Cardiac fibroblast (primary cell): ENCODE results near the gene DDIT4.
"Not testable (repeated sequence)": the region's sequence is repeated elsewhere in the genome, so short reads cannot be mapped to it uniquely, and the experiment has no call there.

Experiments used
- DNase-seq, 2 donors: peaks; one replicate each; pipeline versions ENCODE4 v3.0.0 to v3.0.0-alpha.2; 2010; ENCODE audit warnings: low read depth in 2 of 2
- H3K4me3 ChIP-seq, 2 donors: replicated peaks in 1 of 2; 1 replicate in 1 of 2; 2 replicates in 1 of 2; pipeline ENCODE4 v1.5.1; 2011; ENCODE audit warnings: low read depth in 2 of 2, low read length in 2 of 2, mild to moderate bottlenecking in 2 of 2, moderate library complexity in 1 of 2
- TF ChIP-seq, protein P1 (sequence below): IDR thresholded peaks from one replicate; pipeline ENCODE4 v1.5.1; 2011; ENCODE audit warnings: low read depth, mild to moderate bottlenecking, low read length, inconsistent platforms

Gene DDIT4

DNA sequence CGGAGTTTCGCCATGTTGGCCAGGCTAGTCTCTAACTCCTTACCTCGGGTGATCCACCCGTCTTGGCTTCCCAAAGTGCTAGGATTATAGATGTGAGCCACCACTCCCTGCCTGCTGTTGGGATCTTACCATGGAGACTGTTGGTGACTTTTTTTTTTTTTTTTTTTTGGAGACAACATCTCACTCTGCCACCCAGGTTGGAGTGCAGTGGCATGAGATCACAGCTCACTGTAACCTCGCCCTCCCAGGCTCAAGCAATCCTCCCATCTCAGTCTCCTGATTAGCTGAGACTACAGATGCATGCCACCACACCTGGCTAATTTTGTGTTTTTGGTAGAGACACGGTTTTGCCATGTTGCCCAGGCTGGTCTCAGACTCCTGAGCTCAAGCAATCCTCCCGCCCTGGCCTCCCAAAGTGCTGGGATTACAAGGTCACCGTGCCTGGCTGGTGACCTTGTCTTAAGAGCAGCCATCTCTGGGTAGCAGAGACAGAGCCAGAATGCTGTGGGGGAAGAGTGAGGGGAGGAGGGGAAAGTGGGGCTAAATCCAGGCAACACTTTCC, 32.0 kb upstream of the DDIT4 start:
- DNase-seq: no peak
- TF ChIP-seq, protein P1, sequence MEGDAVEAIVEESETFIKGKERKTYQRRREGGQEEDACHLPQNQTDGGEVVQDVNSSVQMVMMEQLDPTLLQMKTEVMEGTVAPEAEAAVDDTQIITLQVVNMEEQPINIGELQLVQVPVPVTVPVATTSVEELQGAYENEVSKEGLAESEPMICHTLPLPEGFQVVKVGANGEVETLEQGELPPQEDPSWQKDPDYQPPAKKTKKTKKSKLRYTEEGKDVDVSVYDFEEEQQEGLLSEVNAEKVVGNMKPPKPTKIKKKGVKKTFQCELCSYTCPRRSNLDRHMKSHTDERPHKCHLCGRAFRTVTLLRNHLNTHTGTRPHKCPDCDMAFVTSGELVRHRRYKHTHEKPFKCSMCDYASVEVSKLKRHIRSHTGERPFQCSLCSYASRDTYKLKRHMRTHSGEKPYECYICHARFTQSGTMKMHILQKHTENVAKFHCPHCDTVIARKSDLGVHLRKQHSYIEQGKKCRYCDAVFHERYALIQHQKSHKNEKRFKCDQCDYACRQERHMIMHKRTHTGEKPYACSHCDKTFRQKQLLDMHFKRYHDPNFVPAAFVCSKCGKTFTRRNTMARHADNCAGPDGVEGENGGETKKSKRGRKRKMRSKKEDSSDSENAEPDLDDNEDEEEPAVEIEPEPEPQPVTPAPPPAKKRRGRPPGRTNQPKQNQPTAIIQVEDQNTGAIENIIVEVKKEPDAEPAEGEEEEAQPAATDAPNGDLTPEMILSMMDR: no peak
- H3K4me3 ChIP-seq: no peak overlapping the region

DNA sequence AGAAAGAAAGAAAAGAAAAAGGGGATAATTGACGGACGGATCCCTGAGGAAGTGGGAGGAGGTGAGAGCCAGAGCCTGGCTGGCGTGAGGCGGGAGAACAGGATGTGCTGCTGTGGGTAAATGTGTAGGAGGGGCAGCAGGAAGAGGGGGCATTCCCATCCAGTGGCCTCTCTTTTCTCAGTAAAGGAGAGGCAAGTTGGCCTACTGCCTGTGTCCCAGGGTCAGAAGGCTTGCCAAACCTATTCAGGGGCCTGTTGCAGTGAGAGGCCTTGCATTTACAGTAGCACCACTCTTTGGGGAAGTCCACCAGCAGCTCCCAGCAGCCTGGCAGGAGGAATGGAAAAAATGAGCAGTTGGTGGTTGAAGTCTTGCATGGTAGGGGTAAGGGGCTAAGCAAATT, 31.0 kb upstream of the DDIT4 start:
- H3K4me3 ChIP-seq: no peak overlapping the region
- peak; percentile 82 to 97 for DNase-seq
- TF ChIP-seq, protein P1: no peak

DNA sequence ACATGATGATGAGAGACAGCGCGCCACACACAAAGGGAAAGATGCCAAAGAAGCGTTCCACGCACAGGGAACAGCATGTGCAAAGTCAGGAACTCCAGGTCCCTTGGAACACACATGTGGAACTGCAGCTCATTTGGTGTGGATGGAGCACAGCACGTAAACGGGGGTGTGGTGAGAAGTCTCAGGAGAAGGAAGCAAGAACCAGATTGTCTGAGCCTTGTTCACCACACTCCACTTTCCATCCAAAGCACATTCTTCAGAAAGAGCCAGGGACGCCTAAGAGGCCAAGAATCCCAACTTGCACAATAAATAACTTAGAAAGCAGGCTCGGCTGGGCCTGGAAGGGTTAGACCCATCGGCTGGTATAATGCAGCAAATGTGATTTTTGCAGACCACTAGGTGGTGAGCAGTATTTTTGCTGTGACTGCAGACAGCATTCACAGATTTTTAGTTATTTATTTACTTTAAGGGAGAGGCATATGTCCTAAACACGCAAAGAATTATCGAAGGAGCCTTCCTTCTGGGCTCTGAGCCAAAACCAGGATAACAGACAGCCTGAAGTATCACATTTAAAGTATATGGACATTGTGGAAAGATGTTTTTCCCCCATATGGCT, 29.8 kb upstream of the DDIT4 start:
- peak; percentile 97 to 98 for DNase-seq
- TF ChIP-seq, protein P1: peak; percentile 49
- H3K4me3 ChIP-seq: no peak overlapping the region

DNA sequence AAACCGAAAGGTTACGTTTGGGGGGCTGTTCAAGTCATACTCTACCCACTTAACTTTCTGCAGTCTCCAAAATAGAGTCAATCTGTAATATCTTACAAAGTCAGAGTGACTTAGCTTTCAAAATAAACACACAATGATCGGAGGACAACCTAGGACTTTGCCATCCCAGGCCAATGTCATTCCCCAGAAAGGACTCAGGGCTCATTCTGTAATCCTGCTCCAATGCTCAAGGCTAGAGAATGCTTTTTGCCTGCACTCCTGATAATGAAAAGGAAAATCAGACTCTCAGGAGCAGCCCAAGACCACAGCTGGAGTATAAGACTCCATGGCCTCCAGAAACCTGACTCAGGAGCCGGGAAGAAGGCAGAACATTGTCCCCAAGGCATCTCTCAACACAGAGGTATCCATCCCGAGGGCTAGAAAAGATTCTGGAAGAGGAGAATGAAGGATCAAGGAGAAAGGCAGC, 29.1 kb upstream of the DDIT4 start:
- no peak overlapping the region for H3K4me3 ChIP-seq
- no peak for DNase-seq
- TF ChIP-seq, protein P1: no peak

DNA sequence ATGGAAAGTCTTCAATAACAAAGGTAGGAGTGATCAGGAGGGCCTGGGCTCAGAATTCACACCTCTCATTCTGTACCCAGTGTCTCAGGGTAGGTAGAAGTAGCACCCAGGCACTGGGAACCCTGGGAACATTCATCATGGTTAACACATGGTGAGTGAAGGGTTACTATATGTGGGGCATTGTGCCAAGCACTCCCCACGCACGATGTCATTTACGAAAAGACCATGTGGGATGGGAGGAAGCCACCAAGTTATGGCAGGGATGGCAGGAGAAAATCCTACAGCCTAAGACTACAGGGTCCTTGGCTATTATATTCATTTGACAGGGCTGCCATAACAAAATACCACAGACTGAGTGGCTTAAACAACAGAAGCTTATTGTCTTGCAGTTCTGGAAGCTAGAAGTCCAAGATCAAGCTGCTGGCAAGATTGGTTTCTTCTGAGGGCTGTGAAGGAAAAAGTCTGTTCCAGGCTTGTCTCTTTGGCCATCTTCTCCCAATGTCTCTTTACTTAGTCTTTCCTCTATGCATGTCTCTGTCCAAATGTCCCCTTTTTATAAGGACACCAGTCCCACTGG, 27.7 kb upstream of the DDIT4 start:
- TF ChIP-seq, protein P1: no peak
- peak in 1 of 2 donors; percentile 46 for DNase-seq
- H3K4me3 ChIP-seq: no peak overlapping the region

DNA sequence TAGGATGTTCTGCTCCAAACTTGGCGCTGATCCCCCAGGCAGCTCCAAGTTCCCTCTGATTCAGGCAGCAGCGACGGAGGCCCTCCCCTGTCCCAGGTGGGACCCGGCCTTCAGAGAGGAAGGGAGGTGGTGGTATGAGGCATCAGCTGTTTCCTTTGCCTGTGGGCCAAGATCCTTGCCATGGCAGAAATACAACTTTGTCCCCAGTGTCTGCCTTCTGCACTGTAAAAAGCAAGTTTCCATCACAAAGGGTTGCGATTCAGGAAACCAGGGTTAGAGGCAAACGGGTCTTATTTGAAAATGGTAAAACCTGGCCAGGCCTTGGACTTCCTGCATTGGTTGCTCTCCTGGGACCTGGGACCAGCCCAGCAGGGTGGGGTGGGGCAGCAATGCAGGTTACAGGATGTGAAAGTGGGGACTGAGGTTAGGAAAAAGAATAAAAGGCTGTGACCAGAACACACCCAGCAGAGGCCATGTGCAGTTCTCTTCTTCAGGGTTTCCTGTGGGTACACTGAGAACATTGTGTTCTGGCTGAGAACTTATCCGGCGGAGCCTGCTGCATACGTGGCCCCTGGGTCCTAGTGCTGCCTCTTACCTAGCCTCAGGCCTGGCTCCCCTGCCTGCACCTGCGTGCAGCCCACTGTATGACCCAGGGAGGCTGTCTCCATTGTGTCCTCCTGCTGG, 25.1 kb upstream of the DDIT4 start:
- H3K4me3 ChIP-seq: peak overlapping the region; percentile 25 to 28
- peak; percentile 87 to 91 for DNase-seq
- TF ChIP-seq, protein P1: no peak

DNA sequence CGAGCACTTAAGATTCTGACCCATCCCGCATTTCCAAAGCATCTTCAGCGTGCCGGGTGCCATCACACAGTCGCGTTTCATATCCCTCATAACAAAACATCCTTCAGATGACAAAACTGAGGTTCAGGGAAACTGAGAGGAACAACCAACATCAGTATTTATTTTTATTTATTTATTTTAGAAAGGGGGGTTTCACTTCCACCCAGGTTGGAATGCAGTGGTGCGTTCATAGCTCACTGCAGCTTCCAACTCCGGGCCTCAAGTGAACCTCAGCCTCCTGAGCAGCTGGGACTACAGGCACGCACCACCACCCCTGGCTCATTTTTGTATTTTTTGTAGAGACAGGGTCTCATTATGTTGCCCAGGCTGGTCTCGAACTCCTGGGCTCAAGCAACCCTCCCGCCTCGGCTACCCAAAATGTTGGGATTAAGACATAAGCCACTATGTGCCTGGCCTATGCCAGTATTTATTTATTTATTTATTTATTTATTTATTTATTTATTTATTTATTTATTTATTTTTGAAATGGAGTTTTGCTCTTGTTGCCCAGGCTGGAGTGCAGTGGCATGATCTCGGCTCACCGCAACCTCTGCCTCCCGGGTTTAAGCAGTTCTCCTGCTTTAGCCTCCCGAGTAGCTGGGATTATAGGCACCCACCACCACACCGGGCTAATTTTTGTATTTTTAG, 24.4 kb upstream of the DDIT4 start:
- DNase-seq, H3K4me3 ChIP-seq: not testable (repeated sequence)
